ENCODE results near the gene TACSTD2.
"Not testable (repeated sequence)": the region's sequence is repeated elsewhere in the genome, so short reads cannot be mapped to it uniquely, and the experiment has no call there.

TACSTD2 gene, protein sequence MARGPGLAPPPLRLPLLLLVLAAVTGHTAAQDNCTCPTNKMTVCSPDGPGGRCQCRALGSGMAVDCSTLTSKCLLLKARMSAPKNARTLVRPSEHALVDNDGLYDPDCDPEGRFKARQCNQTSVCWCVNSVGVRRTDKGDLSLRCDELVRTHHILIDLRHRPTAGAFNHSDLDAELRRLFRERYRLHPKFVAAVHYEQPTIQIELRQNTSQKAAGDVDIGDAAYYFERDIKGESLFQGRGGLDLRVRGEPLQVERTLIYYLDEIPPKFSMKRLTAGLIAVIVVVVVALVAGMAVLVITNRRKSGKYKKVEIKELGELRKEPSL

DNA sequence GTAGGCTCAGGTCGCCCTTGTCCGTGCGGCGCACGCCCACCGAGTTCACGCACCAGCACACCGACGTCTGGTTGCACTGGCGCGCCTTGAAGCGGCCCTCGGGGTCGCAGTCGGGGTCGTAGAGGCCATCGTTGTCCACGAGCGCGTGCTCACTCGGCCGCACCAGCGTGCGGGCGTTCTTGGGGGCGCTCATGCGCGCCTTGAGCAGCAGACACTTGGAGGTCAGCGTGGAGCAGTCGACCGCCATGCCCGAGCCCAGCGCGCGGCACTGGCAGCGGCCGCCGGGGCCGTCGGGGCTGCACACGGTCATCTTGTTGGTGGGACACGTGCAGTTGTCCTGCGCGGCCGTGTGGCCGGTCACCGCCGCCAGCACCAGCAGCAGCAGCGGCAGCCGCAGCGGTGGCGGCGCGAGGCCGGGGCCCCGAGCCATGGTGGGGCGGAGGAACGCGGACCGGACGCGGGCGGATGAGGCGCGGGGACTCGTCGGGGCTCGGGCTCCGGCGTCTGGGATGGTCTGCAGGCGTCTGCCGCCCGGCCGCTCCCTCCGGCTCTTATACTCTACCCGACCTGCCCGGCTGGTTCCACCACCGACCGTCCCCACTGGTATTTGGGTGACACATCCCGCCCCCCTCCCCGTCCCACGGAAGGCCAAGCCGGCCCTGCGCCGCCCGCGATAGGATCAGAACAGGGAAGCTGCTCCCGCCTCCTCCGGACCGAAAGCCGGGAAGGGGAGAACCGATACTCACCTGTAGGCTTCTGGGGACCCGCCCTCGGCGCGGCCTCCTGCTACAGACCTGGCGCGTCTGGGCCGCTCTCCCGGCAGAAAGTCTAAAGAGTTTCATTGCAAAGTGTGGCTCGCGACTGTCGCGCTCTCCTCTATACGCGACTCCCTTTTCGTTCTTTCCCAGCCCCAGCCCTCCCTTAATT is at the start of gene TACSTD2:
TSS of gene TACSTD2 (minus strand) at position 526 of the 927 bp plus-strand sequence. CDS start at position 430, 96 bp downstream.
- TF ChIP-seq ELF4 (IDR thresholded peaks at IDR 0.05) (no peak), FOXK2 (IDR thresholded peaks at IDR 0.05) (no peak), BHLHE40 (IDR thresholded peaks at IDR 0.05; ENCODE audit: borderline replicate concordance) (no peak), SP1 (IDR thresholded peaks at IDR 0.05) (no peak), ZNF384 (IDR thresholded peaks at IDR 0.05) (no peak), SUZ12 (IDR thresholded peaks at IDR 0.05) (no peak), FOXM1 (IDR thresholded peaks at IDR 0.05; ENCODE audit: borderline replicate concordance) (no peak)
- no peak for DNase-seq (ENCODE audit: extremely low spot score)
- POLR2A ChIA-PET, result no interaction called here
- CTCF ChIA-PET, result no interaction called here

DNA sequence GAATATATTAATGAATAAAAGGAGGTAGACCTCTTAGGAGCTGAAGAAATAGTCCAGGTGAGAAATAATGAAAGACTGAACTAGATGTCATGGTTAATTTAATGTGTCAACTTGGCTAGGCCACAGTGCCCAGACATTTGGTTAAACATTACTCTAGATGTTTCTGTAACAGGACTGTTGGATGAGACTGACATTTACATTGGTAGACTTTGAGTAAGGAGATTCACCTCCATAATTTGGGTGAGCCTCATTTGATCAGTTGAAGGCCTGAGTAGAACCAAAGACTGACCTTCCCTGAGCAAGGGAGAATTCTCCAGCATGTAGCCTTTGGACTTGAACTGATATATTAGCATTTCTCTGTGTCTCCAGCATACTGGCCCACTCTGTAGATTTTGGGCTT is 49.2 kb upstream of the TACSTD2 start:
- ChIA-PET POLR2A (no interaction called here), CTCF (no interaction called here)
- DNase-seq (ENCODE audit: extremely low spot score), result no peak
- no peak for TF ChIP-seq SUZ12 (IDR thresholded peaks at IDR 0.05)
- TF ChIP-seq NFRKB (IDR thresholded peaks at IDR 0.05), result no peak
- no peak for TF ChIP-seq FOXK2 (IDR thresholded peaks at IDR 0.05)
- no peak for TF ChIP-seq FOXM1 (IDR thresholded peaks at IDR 0.05; ENCODE audit: borderline replicate concordance)
- TF ChIP-seq SP1 (IDR thresholded peaks at IDR 0.05), result no peak
- TF ChIP-seq CTBP1 (IDR thresholded peaks at IDR 0.05; ENCODE audit: borderline replicate concordance), result no peak
- no peak for TF ChIP-seq BHLHE40 (IDR thresholded peaks at IDR 0.05; ENCODE audit: borderline replicate concordance)
- no peak for TF ChIP-seq ARNT (IDR thresholded peaks at IDR 0.05)
- no peak for TF ChIP-seq LEF1 (IDR thresholded peaks at IDR 0.05; ENCODE audit: borderline replicate concordance)
- TF ChIP-seq L3MBTL2 (conservative IDR thresholded peaks at IDR 0.05), result no peak
- TF ChIP-seq ZNF384 (IDR thresholded peaks at IDR 0.05), result no peak
- TF ChIP-seq TARDBP (IDR thresholded peaks at IDR 0.05), result no peak
- TF ChIP-seq, protein P1, sequence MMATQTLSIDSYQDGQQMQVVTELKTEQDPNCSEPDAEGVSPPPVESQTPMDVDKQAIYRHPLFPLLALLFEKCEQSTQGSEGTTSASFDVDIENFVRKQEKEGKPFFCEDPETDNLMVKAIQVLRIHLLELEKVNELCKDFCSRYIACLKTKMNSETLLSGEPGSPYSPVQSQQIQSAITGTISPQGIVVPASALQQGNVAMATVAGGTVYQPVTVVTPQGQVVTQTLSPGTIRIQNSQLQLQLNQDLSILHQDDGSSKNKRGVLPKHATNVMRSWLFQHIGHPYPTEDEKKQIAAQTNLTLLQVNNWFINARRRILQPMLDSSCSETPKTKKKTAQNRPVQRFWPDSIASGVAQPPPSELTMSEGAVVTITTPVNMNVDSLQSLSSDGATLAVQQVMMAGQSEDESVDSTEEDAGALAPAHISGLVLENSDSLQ (IDR thresholded peaks at IDR 0.05), result no peak
- TF ChIP-seq ELF4 (IDR thresholded peaks at IDR 0.05), result no peak
- TF ChIP-seq FOXA1 (IDR thresholded peaks at IDR 0.05), result no peak
- no peak for TF ChIP-seq HDGF (IDR thresholded peaks at IDR 0.05; ENCODE audit: borderline replicate concordance)

DNA sequence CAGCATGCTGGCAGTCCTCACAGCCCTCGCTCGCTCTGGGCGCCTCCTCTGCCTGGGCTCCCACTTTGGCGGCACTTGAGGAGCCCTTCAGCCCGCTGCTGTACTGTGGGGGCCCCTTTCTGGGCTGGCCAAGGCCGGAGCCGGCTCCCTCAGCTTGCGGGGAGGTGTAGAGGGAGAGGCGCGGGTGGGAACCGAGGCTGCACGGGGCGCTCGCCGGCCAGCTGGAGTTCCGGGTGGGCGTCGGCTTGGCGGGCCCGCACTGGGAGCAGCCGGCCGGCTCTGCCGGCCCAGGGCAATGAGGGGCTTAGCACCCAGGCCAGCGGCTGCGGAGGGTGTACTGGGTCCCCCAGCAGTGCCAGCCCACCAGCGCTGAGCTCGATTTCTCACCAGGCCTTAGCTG is 46.2 kb upstream of the TACSTD2 start:
- DNase-seq (ENCODE audit: extremely low spot score); POLR2A ChIA-PET; CTCF ChIA-PET: not testable (repeated sequence)

DNA sequence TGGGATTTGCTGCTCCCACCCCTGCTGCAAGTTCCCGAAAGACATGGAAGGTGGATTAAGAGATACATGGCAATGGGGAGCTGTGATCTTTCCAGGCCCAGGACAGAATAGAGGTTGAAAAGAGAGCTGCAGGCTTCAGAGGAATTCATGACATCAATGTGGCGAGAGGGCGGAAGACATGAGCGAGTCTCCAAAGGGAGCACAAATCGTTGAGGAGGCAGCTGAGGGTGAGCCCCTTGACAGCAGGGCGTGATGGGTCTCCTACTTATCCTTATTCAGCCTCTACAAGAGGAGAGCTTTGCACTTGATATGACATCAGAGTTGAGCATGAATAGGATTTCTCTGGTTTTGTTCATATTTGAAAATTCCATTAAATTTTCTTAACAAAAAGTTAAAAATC is 45.5 kb upstream of the TACSTD2 start:
- TF ChIP-seq ARNT (IDR thresholded peaks at IDR 0.05), result no peak
- TF ChIP-seq TARDBP (IDR thresholded peaks at IDR 0.05), result no peak
- TF ChIP-seq ZNF384 (IDR thresholded peaks at IDR 0.05), result no peak
- no peak for TF ChIP-seq SP1 (IDR thresholded peaks at IDR 0.05)
- TF ChIP-seq L3MBTL2 (conservative IDR thresholded peaks at IDR 0.05), result no peak
- no peak for DNase-seq (ENCODE audit: extremely low spot score)
- CTCF ChIA-PET, result no interaction called here
- POLR2A ChIA-PET, result no interaction called here

DNA sequence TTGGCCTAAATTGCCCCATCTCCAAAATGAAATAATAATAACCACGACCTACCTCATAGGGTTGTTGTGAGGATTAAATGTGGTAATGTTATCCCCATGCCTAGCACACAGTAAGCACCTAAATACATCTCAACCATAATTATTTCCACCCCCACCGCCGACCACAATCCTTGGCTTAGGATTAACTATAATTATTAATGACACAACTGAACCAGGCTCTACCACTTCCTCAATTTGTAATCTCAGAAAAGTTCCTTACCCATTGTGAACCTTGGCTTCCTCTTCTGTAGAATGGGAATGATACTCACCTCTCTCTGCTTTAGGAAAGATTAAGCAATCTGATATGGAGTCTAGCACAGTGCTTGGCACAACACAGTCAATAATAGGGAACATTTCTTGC is 44.3 kb upstream of the TACSTD2 start:
- ChIA-PET CTCF (no interaction called here), POLR2A (no interaction called here)
- TF ChIP-seq ZNF384 (IDR thresholded peaks at IDR 0.05) (no peak), CTBP1 (IDR thresholded peaks at IDR 0.05; ENCODE audit: borderline replicate concordance) (no peak), NFRKB (IDR thresholded peaks at IDR 0.05) (no peak), FOXA1 (IDR thresholded peaks at IDR 0.05) (no peak), SUZ12 (IDR thresholded peaks at IDR 0.05) (no peak)
- DNase-seq (ENCODE audit: extremely low spot score), result no peak

DNA sequence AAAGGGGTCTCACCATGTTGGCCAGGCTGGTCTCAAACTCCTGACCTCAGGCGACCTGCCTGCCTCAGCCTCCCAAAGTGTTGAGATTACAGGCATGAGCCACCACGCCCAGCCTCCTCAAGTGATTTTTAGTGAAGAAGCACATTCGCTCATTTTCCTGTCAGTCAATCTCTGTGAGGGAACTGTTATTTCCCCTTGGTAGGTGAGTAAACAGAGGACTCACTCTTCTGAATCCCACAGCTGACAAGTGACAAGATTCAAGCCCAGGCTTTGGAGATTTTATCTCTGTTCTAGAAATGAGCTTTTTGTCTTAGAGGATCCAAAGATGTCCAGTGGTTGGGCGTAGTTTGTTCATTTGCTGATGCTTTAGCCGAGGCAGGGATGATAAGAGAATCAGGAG is 43.9 kb upstream of the TACSTD2 start:
- DNase-seq (ENCODE audit: extremely low spot score), result no peak
- no peak for TF ChIP-seq HDGF (IDR thresholded peaks at IDR 0.05; ENCODE audit: borderline replicate concordance)
- TF ChIP-seq, protein P1 (IDR thresholded peaks at IDR 0.05), result peak; percentile 81
- POLR2A ChIA-PET, result interaction anchor here (0.6 kb wide), 1 partner anchor 414 kb away, joined by 3 read pairs; no protein-coding TSS in a partner anchor
- CTCF ChIA-PET, result no interaction called here

DNA sequence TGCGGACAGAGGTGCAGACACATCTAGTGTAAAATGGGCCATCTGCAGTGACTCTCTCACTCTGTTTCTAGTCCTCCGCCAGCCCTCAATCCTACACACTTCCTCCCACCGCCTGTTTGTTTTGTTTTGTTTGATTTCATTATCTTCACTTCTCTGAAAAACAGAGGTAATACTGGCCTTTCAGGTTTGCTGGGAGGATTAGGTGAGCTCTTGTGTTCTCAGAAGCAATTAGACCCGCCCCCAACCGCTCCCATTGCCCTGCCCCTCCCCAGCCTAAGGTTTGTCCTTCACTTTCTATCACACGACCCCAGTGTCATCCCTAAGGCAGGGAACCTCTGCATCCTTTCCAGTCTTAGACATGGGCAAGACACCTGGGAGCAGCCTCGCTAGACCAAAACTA is 43.2 kb upstream of the TACSTD2 start:
- ChIA-PET POLR2A (no interaction called here), CTCF (no interaction called here)
- TF ChIP-seq NFRKB (IDR thresholded peaks at IDR 0.05) (no peak), L3MBTL2 (conservative IDR thresholded peaks at IDR 0.05) (no peak), HDGF (IDR thresholded peaks at IDR 0.05; ENCODE audit: borderline replicate concordance) (no peak), ARNT (IDR thresholded peaks at IDR 0.05) (no peak), FOXA1 (IDR thresholded peaks at IDR 0.05) (no peak), BHLHE40 (IDR thresholded peaks at IDR 0.05; ENCODE audit: borderline replicate concordance) (no peak), FOXK2 (IDR thresholded peaks at IDR 0.05) (no peak), SP1 (IDR thresholded peaks at IDR 0.05) (no peak), SUZ12 (IDR thresholded peaks at IDR 0.05) (no peak)
- DNase-seq (ENCODE audit: extremely low spot score), result no peak

Data from HEK293T (cell line).